GM12872 (cell line): ENCODE data around the gene CMTM1.

Source experiments
- TF ChIP-seq, protein P1 (sequence below): IDR thresholded peaks from 3 replicates; pipeline ENCODE4 v1.5.1; 2011; ENCODE audit warnings: low read depth, mild to moderate bottlenecking, low read length, moderate library complexity; ENCODE audit not compliant: insufficient read depth

CMTM1 gene

DNA sequence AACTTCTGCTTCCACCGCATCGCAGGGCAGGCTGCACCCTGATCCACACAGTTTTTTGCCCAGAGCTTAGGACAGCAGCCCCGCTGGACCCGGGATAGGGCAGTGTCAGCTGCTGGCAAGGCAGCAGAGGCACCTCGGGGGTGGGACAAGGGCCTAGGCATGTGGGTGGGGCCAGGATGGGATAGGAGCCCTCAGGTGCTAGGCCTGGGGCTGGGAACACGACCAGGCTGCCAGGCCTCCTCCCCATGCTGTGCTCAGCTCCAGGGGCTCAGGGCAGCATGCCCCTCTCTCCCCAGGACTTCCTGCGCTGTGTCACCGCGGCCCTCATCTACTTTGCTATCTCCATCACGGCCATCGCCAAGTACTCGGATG is 42.9 kb downstream of the CMTM1 start:
- TF ChIP-seq, protein P1, sequence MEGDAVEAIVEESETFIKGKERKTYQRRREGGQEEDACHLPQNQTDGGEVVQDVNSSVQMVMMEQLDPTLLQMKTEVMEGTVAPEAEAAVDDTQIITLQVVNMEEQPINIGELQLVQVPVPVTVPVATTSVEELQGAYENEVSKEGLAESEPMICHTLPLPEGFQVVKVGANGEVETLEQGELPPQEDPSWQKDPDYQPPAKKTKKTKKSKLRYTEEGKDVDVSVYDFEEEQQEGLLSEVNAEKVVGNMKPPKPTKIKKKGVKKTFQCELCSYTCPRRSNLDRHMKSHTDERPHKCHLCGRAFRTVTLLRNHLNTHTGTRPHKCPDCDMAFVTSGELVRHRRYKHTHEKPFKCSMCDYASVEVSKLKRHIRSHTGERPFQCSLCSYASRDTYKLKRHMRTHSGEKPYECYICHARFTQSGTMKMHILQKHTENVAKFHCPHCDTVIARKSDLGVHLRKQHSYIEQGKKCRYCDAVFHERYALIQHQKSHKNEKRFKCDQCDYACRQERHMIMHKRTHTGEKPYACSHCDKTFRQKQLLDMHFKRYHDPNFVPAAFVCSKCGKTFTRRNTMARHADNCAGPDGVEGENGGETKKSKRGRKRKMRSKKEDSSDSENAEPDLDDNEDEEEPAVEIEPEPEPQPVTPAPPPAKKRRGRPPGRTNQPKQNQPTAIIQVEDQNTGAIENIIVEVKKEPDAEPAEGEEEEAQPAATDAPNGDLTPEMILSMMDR = no peak

DNA sequence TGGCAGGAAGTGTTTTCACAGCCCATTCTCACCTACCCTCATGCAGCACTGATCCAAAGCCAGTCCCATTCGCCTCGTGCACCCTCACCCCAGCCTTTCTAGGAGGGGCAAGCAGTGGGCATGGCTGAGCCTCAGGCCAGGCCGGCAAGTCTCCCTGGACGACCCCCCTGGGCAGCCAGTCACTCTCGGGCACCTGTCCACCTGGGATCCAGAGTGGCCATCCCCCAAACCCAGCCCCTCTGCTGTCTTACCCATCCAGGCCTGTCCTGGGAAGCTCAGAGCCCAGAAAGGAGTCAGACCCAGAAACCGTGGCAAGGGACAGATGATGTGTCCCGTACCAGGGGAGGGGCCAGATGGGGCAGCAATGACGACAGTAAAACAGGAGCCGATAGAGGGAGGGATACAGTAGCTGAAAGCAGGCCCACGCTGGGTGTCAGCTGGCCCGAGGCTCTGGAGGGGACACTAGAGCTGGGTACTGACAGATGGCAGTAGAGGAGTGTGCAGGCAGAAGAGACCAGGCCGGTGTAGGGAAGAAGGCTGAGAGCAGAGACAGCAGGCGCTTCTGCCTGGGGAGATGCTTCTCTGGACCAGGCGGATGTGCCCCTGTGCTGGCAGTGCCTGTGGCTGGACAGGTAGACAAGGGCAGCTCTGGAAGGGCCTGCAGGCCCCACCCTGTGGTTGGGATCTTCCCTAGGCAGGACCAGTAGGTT is 44.0 kb downstream of the CMTM1 start:
- TF ChIP-seq, protein P1 = no peak

DNA sequence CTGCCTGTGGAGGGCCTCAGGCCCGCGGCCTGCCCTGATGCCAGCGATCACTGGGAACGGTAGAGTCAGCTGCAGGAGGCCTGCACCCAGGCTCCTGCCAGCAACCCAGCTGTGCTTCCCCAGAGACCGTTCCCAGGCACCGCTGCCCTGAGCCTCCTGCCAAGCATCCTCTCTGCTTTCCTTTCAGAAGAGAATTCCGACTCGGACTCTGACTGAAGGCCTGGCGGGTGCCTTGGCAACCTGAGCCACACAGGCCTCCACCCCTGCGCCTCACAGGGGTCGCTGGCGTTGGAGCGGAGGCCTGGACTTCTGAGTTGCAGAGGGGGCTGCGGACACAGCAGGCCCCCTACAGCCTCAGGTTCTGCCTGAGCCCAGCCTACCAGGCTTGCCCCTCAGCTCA is 46.2 kb downstream of the CMTM1 start:
- TF ChIP-seq, protein P1 = no peak

DNA sequence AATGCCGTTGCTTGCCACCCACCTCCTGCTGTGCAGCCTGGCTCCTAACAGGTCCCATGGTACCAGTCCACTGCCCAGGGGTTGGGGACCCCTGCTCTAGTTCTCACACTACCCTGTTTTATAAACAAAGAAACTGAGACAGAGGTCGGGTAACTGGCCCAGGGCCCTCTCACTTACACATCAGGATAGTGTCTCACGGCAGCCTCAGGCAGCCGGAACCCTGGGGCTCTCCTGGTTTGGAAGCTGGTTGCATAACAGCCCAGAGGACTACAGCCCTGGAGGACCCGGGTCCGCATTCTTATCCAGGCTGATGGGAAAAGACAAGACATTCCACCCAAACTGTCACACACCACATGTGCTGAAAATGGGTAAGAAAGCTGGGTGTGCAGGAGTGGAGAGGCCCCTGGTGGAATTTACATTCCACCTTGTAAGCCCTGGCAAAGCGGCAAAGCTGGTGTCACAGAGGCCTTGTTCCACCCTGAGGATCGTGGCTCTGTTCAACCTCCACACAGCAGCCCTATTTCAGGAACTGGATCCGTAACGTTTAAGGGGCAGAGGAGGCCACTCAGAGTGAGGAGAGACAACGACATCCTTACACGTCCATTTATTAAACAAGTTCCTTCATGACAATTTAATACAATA is 48.0 kb downstream of the CMTM1 start:
- TF ChIP-seq, protein P1 = no peak

DNA sequence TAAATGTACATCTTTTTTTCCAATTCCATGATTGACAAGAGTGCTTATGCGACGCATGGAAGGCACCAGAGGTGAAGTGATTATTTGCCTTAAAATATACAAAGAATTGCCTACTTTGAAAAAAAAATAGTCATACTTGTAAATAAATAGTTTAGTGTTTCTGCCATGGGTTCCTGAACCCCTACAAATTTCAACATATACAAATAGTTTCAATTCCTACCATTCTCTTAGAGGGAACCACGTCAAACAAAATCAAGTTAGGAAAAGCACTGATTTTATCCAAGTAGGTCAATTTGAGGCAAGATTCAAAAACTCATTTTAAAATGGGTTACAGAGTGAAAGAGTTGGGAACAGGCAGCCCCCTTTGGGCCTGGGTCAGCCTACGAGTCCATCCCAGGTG is 49.9 kb downstream of the CMTM1 start:
- TF ChIP-seq, protein P1 = no peak

DNA sequence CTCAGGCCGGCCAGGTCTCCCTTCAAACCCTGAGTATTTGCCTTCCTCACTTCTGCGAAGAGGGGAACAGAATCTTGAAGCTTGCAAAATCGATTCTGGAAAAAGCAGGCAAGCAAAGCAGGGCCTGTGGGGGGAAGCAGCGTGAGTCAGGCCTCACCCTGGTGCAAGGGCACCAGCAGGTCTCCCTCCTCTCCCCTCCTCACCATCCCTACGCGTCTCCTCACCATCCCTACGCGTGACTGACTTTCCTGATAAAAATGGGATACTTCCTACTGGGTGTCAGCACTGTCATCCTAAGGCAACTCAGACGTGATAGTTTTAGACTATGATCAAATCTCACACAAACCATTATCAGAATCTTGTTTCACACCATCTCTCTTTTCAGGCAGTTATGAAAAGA is 50.4 kb downstream of the CMTM1 start:
- TF ChIP-seq, protein P1 = no peak

DNA sequence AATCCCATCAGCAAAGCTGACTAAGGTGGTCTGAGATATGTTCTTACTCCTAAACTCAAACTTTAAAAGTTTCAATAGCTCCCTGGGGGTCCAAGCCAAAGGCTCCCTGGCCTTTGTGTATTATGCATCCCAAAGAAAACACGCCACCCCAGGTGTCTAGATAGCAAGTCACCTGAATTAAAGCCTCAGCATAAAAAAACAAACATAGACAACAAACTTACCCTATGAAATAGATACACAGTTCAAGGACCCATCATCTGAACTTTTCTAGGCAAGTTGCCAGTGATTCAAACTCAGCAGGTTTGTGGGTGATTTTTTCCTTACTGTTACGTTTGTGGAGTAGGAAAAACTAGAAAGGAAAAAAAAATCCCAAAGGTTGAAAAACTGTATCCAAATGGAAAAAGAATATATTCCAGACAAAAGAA is 50.8 kb downstream of the CMTM1 start:
- TF ChIP-seq, protein P1 = no peak
